ENCODE measurements around the gene WIZ. TPM values are rescaled to one million over a fixed set of nuclear protein-coding genes. Genes with fewer than 3 reads are reported as not detected.
A peak's percentile ranks its signal among the peaks of the same experiment; 100 is the strongest.
"Not testable (repeated sequence)": the region's sequence is repeated elsewhere in the genome, so short reads cannot be mapped to it uniquely, and the experiment has no call there.

The WIZ gene
- total RNA-seq, 1 donor from 2014 or later, result 2.4 TPM

GRCh38 chr19:15417699-15418098 is 32.1 kb downstream of the WIZ start:
- no peaks in the 10 kb centered on the region for H3K27me3 ChIP-seq (ENCODE audit: control insufficient read depth, insufficient read depth, low read length)
- TF ChIP-seq CTCF (IDR thresholded peaks at IDR 0.05; ENCODE audit: insufficient read depth, low read length, severe bottlenecking), result no peak
- H3K4me3 ChIP-seq (ENCODE audit: low read depth, low read length), result peak overlapping the region; percentile 69
- peak; percentile 8 for DNase-seq (ENCODE audit: low read depth)
- peaks cover 4% of the 10 kb centered on the region for H3K36me3 ChIP-seq (ENCODE audit: control insufficient read depth, insufficient read depth, low read length)
- no peak for FAIRE-seq

GRCh38 chr19:15412832-15413231 is 36.9 kb downstream of the WIZ start:
- TF ChIP-seq CTCF (IDR thresholded peaks at IDR 0.05; ENCODE audit: insufficient read depth, low read length, severe bottlenecking), result no peak
- H3K27me3 ChIP-seq (ENCODE audit: control insufficient read depth, insufficient read depth, low read length), result no peaks in the 10 kb centered on the region
- DNase-seq (ENCODE audit: low read depth), result no peak
- H3K4me3 ChIP-seq (ENCODE audit: low read depth, low read length), result no peak overlapping the region
- H3K36me3 ChIP-seq (ENCODE audit: control insufficient read depth, insufficient read depth, low read length), result peaks cover 5% of the 10 kb centered on the region
- FAIRE-seq, result no peak

GRCh38 chr19:15411351-15411750 is 38.4 kb downstream of the WIZ start:
- not testable (repeated sequence) for H3K4me3 ChIP-seq (ENCODE audit: low read depth, low read length); DNase-seq (ENCODE audit: low read depth); FAIRE-seq; H3K27me3 ChIP-seq (ENCODE audit: control insufficient read depth, insufficient read depth, low read length); H3K36me3 ChIP-seq (ENCODE audit: control insufficient read depth, insufficient read depth, low read length)

- peak; percentile 62 for FAIRE-seq
- no peak overlapping the region for H3K4me3 ChIP-seq (ENCODE audit: low read depth, low read length)
- TF ChIP-seq CTCF (IDR thresholded peaks at IDR 0.05; ENCODE audit: insufficient read depth, low read length, severe bottlenecking), result no peak
- H3K36me3 ChIP-seq (ENCODE audit: control insufficient read depth, insufficient read depth, low read length), result peaks cover 31% of the 10 kb centered on the region
- no peaks in the 10 kb centered on the region for H3K27me3 ChIP-seq (ENCODE audit: control insufficient read depth, insufficient read depth, low read length)
- DNase-seq (ENCODE audit: low read depth), result no peak
These were observed 45.0 kb downstream of the WIZ start for GRCh38 chr19:15404780-15405211.

GRCh38 chr19:15404097-15404779 is 45.5 kb downstream of the WIZ start:
- H3K36me3 ChIP-seq (ENCODE audit: control insufficient read depth, insufficient read depth, low read length), result peaks cover 33% of the 10 kb centered on the region
- no peak for TF ChIP-seq CTCF (IDR thresholded peaks at IDR 0.05; ENCODE audit: insufficient read depth, low read length, severe bottlenecking)
- H3K27me3 ChIP-seq (ENCODE audit: control insufficient read depth, insufficient read depth, low read length), result no peaks in the 10 kb centered on the region
- no peak overlapping the region for H3K4me3 ChIP-seq (ENCODE audit: low read depth, low read length)
- DNase-seq (ENCODE audit: low read depth), result no peak
- FAIRE-seq, result no peak

GRCh38 chr19:15403151-15403531 is 46.6 kb downstream of the WIZ start:
- FAIRE-seq (no peak), DNase-seq (ENCODE audit: low read depth) (no peak)
- no peaks in the 10 kb centered on the region for H3K27me3 ChIP-seq (ENCODE audit: control insufficient read depth, insufficient read depth, low read length)
- peaks cover 37% of the 10 kb centered on the region for H3K36me3 ChIP-seq (ENCODE audit: control insufficient read depth, insufficient read depth, low read length)
- TF ChIP-seq CTCF (IDR thresholded peaks at IDR 0.05; ENCODE audit: insufficient read depth, low read length, severe bottlenecking), result no peak
- H3K4me3 ChIP-seq (ENCODE audit: low read depth, low read length), result no peak overlapping the region

Measured in bronchial epithelial cell (primary cell).